ENCODE measurements around the gene NSD2. TPM values are rescaled to one million over a fixed set of nuclear protein-coding genes. Genes with fewer than 3 reads are reported as not detected.
"Not testable (repeated sequence)": the region's sequence is repeated elsewhere in the genome, so short reads cannot be mapped to it uniquely, and the experiment has no call there.

The NSD2 gene
- total RNA-seq, 1 experiment from 2014 or later, result 50.6 TPM

- not testable (repeated sequence) for DNase-seq (ENCODE audit: extremely low read depth, low read depth)
Measured at GRCh38 chr4:2031161-2031560, 160.0 kb downstream of the NSD2 start.

Small RNA genes within 50 kb of the gene (small RNA-seq; reads per million reads assigned to genes)
- gene SCARNA22, result 149 to 383 reads per million in 2 experiments

Other genes with a start within 250 kb of the NSD2 start
- 1.3 and 2.1 TPM in 2 replicates for gene FAM53A, start 187.1 kb upstream of the NSD2 start, total RNA-seq (2014; rRNA removed; shearing (Covaris generic))
- gene SLBP, start 159.1 kb upstream of the NSD2 start, total RNA-seq (2014; rRNA removed; shearing (Covaris generic)), result 52.5 and 63.5 TPM in 2 replicates
- 24.5 and 27.5 TPM in 2 replicates for gene TMEM129, start 150.1 kb upstream of the NSD2 start, total RNA-seq (2014; rRNA removed; shearing (Covaris generic))
- 20.2 and 24.7 TPM in 2 replicates for gene TACC3, start 149.9 kb upstream of the NSD2 start, total RNA-seq (2014; rRNA removed; shearing (Covaris generic))
- 0.49 and 0.62 TPM in 2 replicates for gene FGFR3, start 78.1 kb upstream of the NSD2 start, total RNA-seq (2014; rRNA removed; shearing (Covaris generic))
- gene LETM1, start 15.2 kb upstream of the NSD2 start, total RNA-seq (2014; rRNA removed; shearing (Covaris generic)), result 48.9 and 53.9 TPM in 2 replicates
- gene NELFA, start 137.6 kb downstream of the NSD2 start, total RNA-seq (2014; rRNA removed; shearing (Covaris generic)), result 19.4 and 25.3 TPM in 2 replicates
- 7.1 and 7.7 TPM in 2 replicates for gene NAT8L, start 187.9 kb downstream of the NSD2 start, total RNA-seq (2014; rRNA removed; shearing (Covaris generic))

All from NCI-H460 (cell line).